GM23338 (cell line): ENCODE data around the gene CD6. TPM values are rescaled to one million over a fixed set of nuclear protein-coding genes. Genes with fewer than 3 reads are reported as not detected.

Experiments used
- ATAC-seq: fragments of 200-7000 bp; cut with Tn5 transposase; 3 replicates; pipeline ENCODE4 v1.9.1; 2020
- DNase-seq: peaks from one replicate; pipeline ENCODE4 v3.0.0-alpha.2; 2015; ENCODE audit warnings: low spot score
- H2AFZ ChIP-seq: fragments of 200-600 bp; sonication (generic); 2 replicates; pipeline ENCODE4 v1.8.0; 2016; ENCODE audit warnings: antibody characterized with exemption, mild to moderate bottlenecking, moderate library complexity
- H3F3A ChIP-seq: fragments of 200-600 bp; sonication (generic); replicated peaks from 2 replicates; pipeline ENCODE4 v1.8.0; 2017; ENCODE audit warnings: antibody characterized with exemption, mixed run types, low read depth
- H3K27ac ChIP-seq: fragments of 200-600 bp; sonication (generic); 2 replicates; pipeline ENCODE4 v1.6.1; 2016; ENCODE audit warnings: low read depth
- H3K27me3 ChIP-seq: fragments of 200-600 bp; sonication (generic); 2 replicates; pipeline ENCODE4 v1.8.0; 2016; ENCODE audit warnings: mild to moderate bottlenecking, mixed run types, moderate library complexity; ENCODE audit not compliant: insufficient read depth
- H3K36me3 ChIP-seq: fragments of 200-600 bp; sonication (generic); 2 replicates; pipeline ENCODE4 v1.8.0; 2016; ENCODE audit warnings: mild to moderate bottlenecking; ENCODE audit not compliant: insufficient read depth
- H3K4me1 ChIP-seq: fragments of 200-600 bp; sonication (generic); 2 replicates; pipeline ENCODE4 v1.8.0; 2016; ENCODE audit warnings: mild to moderate bottlenecking, moderate library complexity; ENCODE audit not compliant: insufficient read depth
- H3K4me2 ChIP-seq: fragments of 200-600 bp; sonication (generic); 2 replicates; pipeline ENCODE4 v1.7.1; 2017; ENCODE audit warnings: mixed run types
- H3K4me3 ChIP-seq: fragments of 200-600 bp; sonication (generic); 2 replicates; pipeline ENCODE4 v1.6.1; 2016; ENCODE audit warnings: mixed run types
- H3K79me2 ChIP-seq: fragments of 200-600 bp; sonication (generic); replicated peaks from 2 replicates; pipeline ENCODE4 v1.8.0; 2017; ENCODE audit warnings: mild to moderate bottlenecking; ENCODE audit not compliant: insufficient read depth
- H3K9me2 ChIP-seq: fragments of 200-600 bp; sonication (generic); 2 replicates; pipeline ENCODE4 v1.8.0; 2017; ENCODE audit not compliant: insufficient read depth
- H4K20me1 ChIP-seq: fragments of 200-600 bp; sonication (generic); replicated peaks from 2 replicates; pipeline ENCODE4 v1.8.0; 2017; ENCODE audit warnings: mild to moderate bottlenecking; ENCODE audit not compliant: insufficient read depth
- H3K27ac Mint-ChIP-seq: 2 replicates; pipeline ENCODE4 v1.8.0; 2020; ENCODE audit warnings: inconsistent platforms, mild to moderate bottlenecking, moderate library complexity, mixed read lengths
- H3K27me3 Mint-ChIP-seq: 3 replicates; pipeline ENCODE4 v1.8.0; 2022; ENCODE audit warnings: low read depth, mild to moderate bottlenecking, moderate library complexity, mixed read lengths, inconsistent platforms; ENCODE audit not compliant: insufficient read depth, poor library complexity
- H3K36me3 Mint-ChIP-seq: 3 replicates; pipeline ENCODE4 v1.8.0; 2021; ENCODE audit warnings: low read depth, mild to moderate bottlenecking, inconsistent platforms, moderate library complexity, mixed read lengths
- H3K4me1 Mint-ChIP-seq: 3 replicates; pipeline ENCODE4 v1.8.0; 2020; ENCODE audit warnings: mild to moderate bottlenecking, inconsistent platforms, mixed read lengths
- H3K4me3 Mint-ChIP-seq: 3 replicates; pipeline ENCODE4 v1.8.0; 2021; ENCODE audit warnings: moderate library complexity, mild to moderate bottlenecking, inconsistent platforms, mixed read lengths
- H3K9me3 Mint-ChIP-seq: 3 replicates; pipeline ENCODE4 v1.8.0; 2020; ENCODE audit warnings: moderate library complexity, mild to moderate bottlenecking, inconsistent platforms, mixed read lengths
- CREB1 ChIP-seq: fragments of 250-450 bp; sonication (Bioruptor Pico); IDR thresholded peaks from 2 replicates; pipeline ENCODE4 v1.5.0; 2020; ENCODE audit warnings: low read depth, mild to moderate bottlenecking, moderate library complexity
- EZH2 ChIP-seq: fragments of 200-600 bp; sonication (generic); IDR thresholded peaks from one replicate; pipeline ENCODE4 v1.8.0; 2017; ENCODE audit warnings: antibody characterized with exemption, mild to moderate bottlenecking, low read depth; ENCODE audit not compliant: unreplicated experiment
- EZH2phosphoT487 ChIP-seq: fragments of 200-600 bp; sonication (generic); IDR thresholded peaks from one replicate; pipeline ENCODE4 v1.8.1; 2018; ENCODE audit warnings: antibody characterized with exemption; ENCODE audit not compliant: unreplicated experiment
- NANOG ChIP-seq: IDR thresholded peaks from 2 replicates; pipeline ENCODE4 v1.6.1; 2016; ENCODE audit warnings: antibody characterized with exemption, borderline replicate concordance
- POLR2AphosphoS5 ChIP-seq: IDR thresholded peaks from 2 replicates; pipeline ENCODE4 v1.6.1; 2016; ENCODE audit warnings: antibody characterized with exemption, low read depth
- ZNF114 ChIP-seq: fragments of 250-450 bp; sonication (Bioruptor Pico); IDR thresholded peaks from 2 replicates; pipeline ENCODE4 v1.5.0; 2020; ENCODE audit warnings: mild to moderate bottlenecking, moderate library complexity
- polyA plus RNA-seq: library from polyadenylated mRNA; unstranded; fragments of >200 nt; fragmentation: Nextera tagmentation; extraction: Ambion mirVana; gene quantifications from 2 replicates; pipeline ENCODE4 v1.2.1, GENCODE V29; 2016
- total RNA-seq: library from RNA; depleted of rRNA; stranded (reverse); fragments of >200 nt; shearing (Covaris generic); gene quantifications from 2 replicates; pipeline ENCODE4 v1.2.3, GENCODE V29; 2014
- TF ChIP-seq, protein P1 (sequence below), 2 experiments: fragments of 200-600 bp in 1 of 2; sonication (generic) in 1 of 2; conservative IDR thresholded peaks; 2 replicates each; pipeline versions ENCODE4 v1.5.1 to v1.6.1; 2016 to 2017; ENCODE audit warnings: antibody characterized with exemption in 2 of 2, low read depth in 2 of 2, mild to moderate bottlenecking in 2 of 2, moderate library complexity in 1 of 2
- TF ChIP-seq, protein P2 (sequence below): IDR thresholded peaks from one replicate; pipeline ENCODE4 v1.6.1; 2018; ENCODE audit warnings: antibody characterized with exemption; ENCODE audit not compliant: unreplicated experiment

The CD6 gene
- total and polyA plus RNA-seq, 2 experiments from 2014 or later = 0.49 TPM; not detected in 1

DNA sequence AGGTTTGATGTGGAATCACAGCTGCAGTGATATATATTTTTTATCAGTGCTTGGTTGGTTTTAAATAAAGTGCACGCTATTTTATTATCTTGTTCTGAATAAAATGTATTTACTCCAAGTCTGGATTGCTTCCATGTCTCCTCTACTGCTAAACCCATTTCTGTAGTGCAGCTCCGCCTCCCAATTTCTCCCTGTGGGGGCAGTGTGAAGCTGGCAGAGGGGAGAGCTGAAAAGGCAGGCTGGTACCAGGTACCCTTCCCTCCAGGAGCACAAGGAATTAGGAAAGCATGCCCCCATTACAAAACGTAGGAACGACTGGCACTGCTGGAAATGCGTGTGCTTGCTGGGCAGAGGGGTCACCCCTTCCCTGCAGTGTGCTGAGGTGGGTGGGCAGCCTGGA, 48.2 kb upstream of the CD6 start (continued):
- TF ChIP-seq, protein P1, sequence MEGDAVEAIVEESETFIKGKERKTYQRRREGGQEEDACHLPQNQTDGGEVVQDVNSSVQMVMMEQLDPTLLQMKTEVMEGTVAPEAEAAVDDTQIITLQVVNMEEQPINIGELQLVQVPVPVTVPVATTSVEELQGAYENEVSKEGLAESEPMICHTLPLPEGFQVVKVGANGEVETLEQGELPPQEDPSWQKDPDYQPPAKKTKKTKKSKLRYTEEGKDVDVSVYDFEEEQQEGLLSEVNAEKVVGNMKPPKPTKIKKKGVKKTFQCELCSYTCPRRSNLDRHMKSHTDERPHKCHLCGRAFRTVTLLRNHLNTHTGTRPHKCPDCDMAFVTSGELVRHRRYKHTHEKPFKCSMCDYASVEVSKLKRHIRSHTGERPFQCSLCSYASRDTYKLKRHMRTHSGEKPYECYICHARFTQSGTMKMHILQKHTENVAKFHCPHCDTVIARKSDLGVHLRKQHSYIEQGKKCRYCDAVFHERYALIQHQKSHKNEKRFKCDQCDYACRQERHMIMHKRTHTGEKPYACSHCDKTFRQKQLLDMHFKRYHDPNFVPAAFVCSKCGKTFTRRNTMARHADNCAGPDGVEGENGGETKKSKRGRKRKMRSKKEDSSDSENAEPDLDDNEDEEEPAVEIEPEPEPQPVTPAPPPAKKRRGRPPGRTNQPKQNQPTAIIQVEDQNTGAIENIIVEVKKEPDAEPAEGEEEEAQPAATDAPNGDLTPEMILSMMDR (conservative IDR thresholded peaks at IDR 0.05; ENCODE audit: low read depth in 2 of 2) = no peak
- no peak for TF ChIP-seq NANOG

DNA sequence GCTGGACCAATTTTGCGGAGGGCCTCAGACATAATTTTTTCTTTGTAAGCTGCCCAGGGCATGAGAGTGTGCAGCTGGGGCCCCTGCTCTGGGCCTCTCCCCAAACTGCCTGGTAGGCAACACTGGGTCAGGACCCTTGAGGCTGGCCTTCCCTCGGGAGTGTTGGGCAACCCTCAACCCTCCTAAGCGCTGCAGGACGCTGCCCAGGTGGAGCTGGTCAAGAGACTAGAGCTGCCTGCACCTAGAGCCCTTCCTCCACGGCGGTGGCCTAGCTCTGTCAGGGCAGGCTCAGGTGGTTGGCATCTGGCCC, 47.7 kb upstream of the CD6 start:
- peaks cover 9% of the 10 kb centered on the region; the same call in 1 of the 2 replicates for H3K79me2 ChIP-seq
- H3K27me3 ChIP-seq = peaks cover 10% of the 10 kb centered on the region; the same call in 1 of the 2 replicates
- H3K36me3 ChIP-seq = no peaks in the 10 kb centered on the region
- peaks cover 50% of the 10 kb centered on the region for H3K36me3 Mint-ChIP-seq
- H3K27me3 Mint-ChIP-seq = peaks cover 15% of the 10 kb centered on the region
- TF ChIP-seq EZH2phosphoT487 (no peak), NANOG (no peak), EZH2 (no peak), ZNF114 (CRISPR knock-in tag) (no peak), CREB1 (CRISPR knock-in tag) (no peak), POLR2AphosphoS5 (no peak)
- TF ChIP-seq, protein P2, sequence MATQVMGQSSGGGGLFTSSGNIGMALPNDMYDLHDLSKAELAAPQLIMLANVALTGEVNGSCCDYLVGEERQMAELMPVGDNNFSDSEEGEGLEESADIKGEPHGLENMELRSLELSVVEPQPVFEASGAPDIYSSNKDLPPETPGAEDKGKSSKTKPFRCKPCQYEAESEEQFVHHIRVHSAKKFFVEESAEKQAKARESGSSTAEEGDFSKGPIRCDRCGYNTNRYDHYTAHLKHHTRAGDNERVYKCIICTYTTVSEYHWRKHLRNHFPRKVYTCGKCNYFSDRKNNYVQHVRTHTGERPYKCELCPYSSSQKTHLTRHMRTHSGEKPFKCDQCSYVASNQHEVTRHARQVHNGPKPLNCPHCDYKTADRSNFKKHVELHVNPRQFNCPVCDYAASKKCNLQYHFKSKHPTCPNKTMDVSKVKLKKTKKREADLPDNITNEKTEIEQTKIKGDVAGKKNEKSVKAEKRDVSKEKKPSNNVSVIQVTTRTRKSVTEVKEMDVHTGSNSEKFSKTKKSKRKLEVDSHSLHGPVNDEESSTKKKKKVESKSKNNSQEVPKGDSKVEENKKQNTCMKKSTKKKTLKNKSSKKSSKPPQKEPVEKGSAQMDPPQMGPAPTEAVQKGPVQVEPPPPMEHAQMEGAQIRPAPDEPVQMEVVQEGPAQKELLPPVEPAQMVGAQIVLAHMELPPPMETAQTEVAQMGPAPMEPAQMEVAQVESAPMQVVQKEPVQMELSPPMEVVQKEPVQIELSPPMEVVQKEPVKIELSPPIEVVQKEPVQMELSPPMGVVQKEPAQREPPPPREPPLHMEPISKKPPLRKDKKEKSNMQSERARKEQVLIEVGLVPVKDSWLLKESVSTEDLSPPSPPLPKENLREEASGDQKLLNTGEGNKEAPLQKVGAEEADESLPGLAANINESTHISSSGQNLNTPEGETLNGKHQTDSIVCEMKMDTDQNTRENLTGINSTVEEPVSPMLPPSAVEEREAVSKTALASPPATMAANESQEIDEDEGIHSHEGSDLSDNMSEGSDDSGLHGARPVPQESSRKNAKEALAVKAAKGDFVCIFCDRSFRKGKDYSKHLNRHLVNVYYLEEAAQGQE = no peak
- TF ChIP-seq, protein P1 (conservative IDR thresholded peaks at IDR 0.05; ENCODE audit: low read depth in 2 of 2) = no peak
- peaks cover 10% of the 10 kb centered on the region; the same call in 1 of the 2 replicates for H4K20me1 ChIP-seq
- H3K4me1 Mint-ChIP-seq = peaks cover 25% of the 10 kb centered on the region
- H2AFZ ChIP-seq = peak overlapping the region; percentile 95
- ATAC-seq (peak; percentile 42), DNase-seq (no peak)
- no peak overlapping the region for H3K27ac ChIP-seq
- H3K4me2 ChIP-seq = peak overlapping the region; percentile 90
- H3K27ac Mint-ChIP-seq = no peak overlapping the region
- no peaks in the 10 kb centered on the region for H3F3A ChIP-seq
- peaks cover 6% of the 10 kb centered on the region for H3K4me1 ChIP-seq
- peak overlapping the region; percentile 91 for H3K4me3 Mint-ChIP-seq
- no peaks in the 10 kb centered on the region for H3K9me2 ChIP-seq
- no peaks in the 10 kb centered on the region; the same call in 2 of the 3 replicates for H3K9me3 Mint-ChIP-seq
- H3K4me3 ChIP-seq = peak overlapping the region; percentile 91
